MM.1S (cell line): Measurements from ENCODE around the gene NLRP14.

ENCODE experiments used
- CTCF ChIP-seq: fragments of 300-600 bp; sonication (generic); IDR thresholded peaks from 2 replicates; pipeline ENCODE4 v1.5.1; 2016; ENCODE audit warnings: antibody characterized with exemption, low read length, mixed read lengths
- EZH2 ChIP-seq: fragments of 300-600 bp; sonication (generic); optimal IDR thresholded peaks from 2 replicates; pipeline ENCODE3; 2017; ENCODE audit warnings: low read depth, mild to moderate bottlenecking, antibody characterized with exemption, low read length, mixed read lengths

- TF ChIP-seq CTCF (no peak), EZH2 (no peak)
Observed at GRCh38 chr11:7116370-7116769, 96.1 kb downstream of the NLRP14 start.
